NB4 (cell line): ENCODE data around the gene HNF1B.
"Not testable (repeated sequence)": the region's sequence is repeated elsewhere in the genome, so short reads cannot be mapped to it uniquely, and the experiment has no call there.

Experiments
- CTCF ChIP-seq: IDR thresholded peaks from one replicate; pipeline ENCODE4 v1.5.1; 2012; ENCODE audit warnings: low read depth, low read length
- MAX ChIP-seq: IDR thresholded peaks from 2 replicates; pipeline ENCODE4 v1.6.1; 2011; ENCODE audit warnings: low read depth, low read length
- MYC ChIP-seq: IDR thresholded peaks from 2 replicates; pipeline ENCODE4 v1.6.1; 2011; ENCODE audit warnings: low read depth, low read length
- POLR2A ChIP-seq: IDR thresholded peaks from 2 replicates; pipeline ENCODE4 v1.6.1; 2011; ENCODE audit warnings: mild to moderate bottlenecking; ENCODE audit not compliant: insufficient read length; ENCODE audit errors: extremely low read depth

DNA sequence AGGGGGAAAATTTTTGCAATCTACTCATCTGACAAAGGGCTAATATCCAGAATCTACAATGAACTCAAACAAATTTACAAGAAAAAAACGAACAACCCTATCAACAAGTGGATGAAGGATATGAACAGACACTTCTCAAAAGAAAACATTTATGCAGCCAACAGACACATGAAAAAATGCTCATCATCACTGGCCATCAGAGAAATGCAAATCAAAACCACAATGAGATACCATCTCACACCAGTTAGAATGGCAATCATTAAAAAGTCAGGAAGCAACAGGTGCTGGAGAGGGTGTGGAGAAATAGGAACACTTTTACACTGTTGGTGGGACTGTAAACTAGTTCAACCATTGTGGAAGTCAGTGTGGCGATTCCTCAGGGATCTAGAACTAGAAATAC, 64.9 kb downstream of the HNF1B start:
- not testable (repeated sequence) for TF ChIP-seq CTCF, POLR2A, MYC, MAX
